Glutamatergic neuron (in vitro differentiated cells): ENCODE data around the gene ZNF865. TPM values are rescaled to one million over a fixed set of nuclear protein-coding genes. Genes with fewer than 3 reads are reported as not detected.
A peak's percentile ranks its signal among the peaks of the same experiment; 100 is the strongest.

Source experiments
- DNase-seq: peaks from one replicate; pipeline ENCODE4 v3.0.0; 2022
- H3K27ac Mint-ChIP-seq: one replicate; pipeline ENCODE4 v1.8.0; 2020; ENCODE audit warnings: mild to moderate bottlenecking, mixed read lengths, inconsistent platforms; ENCODE audit not compliant: unreplicated experiment
- H3K27me3 Mint-ChIP-seq: one replicate; pipeline ENCODE4 v1.8.0; 2020; ENCODE audit warnings: mild to moderate bottlenecking, moderate library complexity, mixed read lengths, inconsistent platforms; ENCODE audit not compliant: unreplicated experiment
- H3K36me3 Mint-ChIP-seq: one replicate; pipeline ENCODE4 v1.8.0; 2020; ENCODE audit warnings: mild to moderate bottlenecking, mixed read lengths, inconsistent platforms; ENCODE audit not compliant: unreplicated experiment
- H3K4me1 Mint-ChIP-seq: one replicate; pipeline ENCODE4 v1.8.0; 2020; ENCODE audit warnings: mild to moderate bottlenecking, low read depth, mixed read lengths, inconsistent platforms; ENCODE audit not compliant: unreplicated experiment
- H3K4me3 Mint-ChIP-seq: one replicate; pipeline ENCODE4 v1.8.0; 2020; ENCODE audit warnings: mild to moderate bottlenecking, mixed read lengths, inconsistent platforms; ENCODE audit not compliant: unreplicated experiment
- H3K9me3 Mint-ChIP-seq: one replicate; pipeline ENCODE4 v1.8.0; 2020; ENCODE audit warnings: mild to moderate bottlenecking, moderate library complexity, mixed read lengths, inconsistent platforms; ENCODE audit not compliant: unreplicated experiment
- CTCF ChIP-seq: fragments of 200-600 bp; sonication (generic); IDR thresholded peaks from one replicate; pipeline ENCODE4 v1.5.0; 2021; ENCODE audit not compliant: partially characterized antibody, unreplicated experiment
- total RNA-seq: library from RNA; stranded (reverse); fragmentation: NEBNext Ultra II Directional; extraction: Animal tissue kit (Norgen Biotek cat#: 25700); gene quantifications from one replicate; pipeline ENCODE4 v1.2.1, GENCODE V29; 2021; ENCODE audit not compliant: unreplicated experiment

ZNF865 gene
- total RNA-seq, 1 donor from 2014 or later = 14.6 TPM

- TF ChIP-seq CTCF = no peak
- Mint-ChIP-seq H3K27ac (peak overlapping the region; percentile 59), H3K36me3 (no peaks in the 10 kb centered on the region), H3K4me3 (peak overlapping the region; percentile 91), H3K27me3 (peaks cover 13% of the 10 kb centered on the region), H3K9me3 (peaks cover 13% of the 10 kb centered on the region), H3K4me1 (peaks cover 15% of the 10 kb centered on the region)
- no peak for DNase-seq
Measured at GRCh38 chr19:55646889-55647731, 41.7 kb downstream of the ZNF865 start.

- H3K4me3 Mint-ChIP-seq = peak within 1 kb of the TSS; percentile 91
- no peak for TF ChIP-seq CTCF
- H3K36me3 Mint-ChIP-seq = no peaks in the 10 kb centered on the region
- peak within 1 kb of the TSS; percentile 62 for H3K27ac Mint-ChIP-seq
- H3K4me1 Mint-ChIP-seq = peaks cover 12% of the 10 kb centered on the region
- H3K9me3 Mint-ChIP-seq = peaks cover 12% of the 10 kb centered on the region
- peaks cover 12% of the 10 kb centered on the region for H3K27me3 Mint-ChIP-seq
- DNase-seq = peak; percentile 81
Measured at GRCh38 chr19:55647732-55648584, 42.5 kb downstream of the ZNF865 start, which contains the start of gene CCDC106. CCDC106 (plus strand) TSS chr19:55648212; CDS start chr19:55649047, 835 bp downstream.

- no peak overlapping the region for H3K27ac Mint-ChIP-seq
- H3K27me3 Mint-ChIP-seq = peaks cover 11% of the 10 kb centered on the region
- H3K4me3 Mint-ChIP-seq = peak overlapping the region; percentile 86
- peak; percentile 39 for DNase-seq
- H3K4me1 Mint-ChIP-seq = peaks cover 8% of the 10 kb centered on the region
- no peak for TF ChIP-seq CTCF
- no peaks in the 10 kb centered on the region for H3K36me3 Mint-ChIP-seq
- peaks cover 9% of the 10 kb centered on the region for H3K9me3 Mint-ChIP-seq
Measured at GRCh38 chr19:55648585-55649267, 43.3 kb downstream of the ZNF865 start.

- peaks cover 13% of the 10 kb centered on the region for H3K9me3 Mint-ChIP-seq
- no peak overlapping the region for H3K27ac Mint-ChIP-seq
- H3K36me3 Mint-ChIP-seq = no peaks in the 10 kb centered on the region
- H3K27me3 Mint-ChIP-seq = peaks cover 17% of the 10 kb centered on the region
- no peak for TF ChIP-seq CTCF
- peaks cover 8% of the 10 kb centered on the region for H3K4me1 Mint-ChIP-seq
- no peak for DNase-seq
- peak overlapping the region; percentile 86 for H3K4me3 Mint-ChIP-seq
Measured at GRCh38 chr19:55649268-55650125, 44.0 kb downstream of the ZNF865 start.
